LoVo (cell line): Measurements from ENCODE around the gene HSPA14.
"Not testable (repeated sequence)": the region's sequence is repeated elsewhere in the genome, so short reads cannot be mapped to it uniquely, and the experiment has no call there.

Source experiments
- DNase-seq: peaks from one replicate; pipeline ENCODE4 v3.0.0-alpha.2; 2016; ENCODE audit warnings: low spot score

HSPA14 gene

GRCh38 chr10:14889318-14889717, 51.2 kb downstream of the HSPA14 start:
- no peak for DNase-seq

GRCh38 chr10:14891151-14891550, 53.0 kb downstream of the HSPA14 start:
- DNase-seq, result no peak

GRCh38 chr10:14904316-14904732, 66.2 kb downstream of the HSPA14 start:
- no peak for DNase-seq

- DNase-seq, result no peak
Measured at GRCh38 chr10:14904864-14905263, 66.8 kb downstream of the HSPA14 start.

GRCh38 chr10:14905890-14906289, 67.8 kb downstream of the HSPA14 start:
- DNase-seq, result no peak

GRCh38 chr10:14906765-14907164, 68.7 kb downstream of the HSPA14 start:
- DNase-seq, result no peak

- not testable (repeated sequence) for DNase-seq
Measured at GRCh38 chr10:14907591-14907990, 69.5 kb downstream of the HSPA14 start.

- no peak for DNase-seq
Measured at GRCh38 chr10:14909101-14909500, 71.0 kb downstream of the HSPA14 start.

GRCh38 chr10:14910953-14911352, 72.8 kb downstream of the HSPA14 start:
- DNase-seq, result no peak

GRCh38 chr10:14911801-14912200, 73.7 kb downstream of the HSPA14 start:
- no peak for DNase-seq

- DNase-seq, result no peak
Measured at GRCh38 chr10:14916600-14916999, 78.5 kb downstream of the HSPA14 start.

- DNase-seq, result no peak
Measured at GRCh38 chr10:14917827-14918226, 79.7 kb downstream of the HSPA14 start.

GRCh38 chr10:14918964-14919363, 80.9 kb downstream of the HSPA14 start:
- no peak for DNase-seq
